Measurements from ENCODE around the gene MMP15. TPM values are rescaled to one million over a fixed set of nuclear protein-coding genes. Genes with fewer than 3 reads are reported as not detected.
"Not testable (repeated sequence)": the region's sequence is repeated elsewhere in the genome, so short reads cannot be mapped to it uniquely, and the experiment has no call there.

Gene MMP15
- total RNA-seq, 1 donor from 2014 or later, result 14.9 TPM

GRCh38 chr16:58074657-58075056 is 49.1 kb downstream of the MMP15 start:
- intact Hi-C loops (cut with DNase I), result no loop called here
- DNase-seq (ENCODE audit: low spot score in 2 of 2), result no peak
- Histone ChIP-seq H3K27ac (no peak overlapping the region), H3K9me3 (peaks cover 0 to 4% of the 10 kb centered on the region in 2 donors), H3K27me3 (no peaks in the 10 kb centered on the region), H3K36me3 (no peaks in the 10 kb centered on the region), H3K4me3 (no peak overlapping the region), H3K4me1 (no peaks in the 10 kb centered on the region)
- no peak for TF ChIP-seq CTCF (IDR thresholded peaks at IDR 0.05)

DNA sequence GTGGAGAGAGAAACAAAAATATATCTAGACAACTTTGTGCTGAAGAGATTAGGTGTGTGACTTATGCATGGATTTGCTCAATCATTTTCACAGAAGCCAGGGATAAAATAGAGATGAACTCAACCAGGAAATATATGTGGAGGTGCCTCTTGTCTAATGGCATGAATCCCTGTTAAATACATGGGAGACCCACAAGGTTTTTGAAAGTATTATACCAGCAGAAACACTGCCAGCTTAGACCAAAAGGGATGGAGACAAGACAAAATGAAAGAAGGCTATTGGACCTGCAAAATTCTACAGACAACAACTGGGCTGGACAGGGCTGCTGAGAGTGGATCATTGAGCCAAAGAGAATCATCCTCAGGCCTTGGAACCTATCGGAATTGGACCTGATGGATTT is 51.0 kb downstream of the MMP15 start:
- Histone ChIP-seq H3K27ac (no peak overlapping the region), H3K27me3 (no peaks in the 10 kb centered on the region), H3K36me3 (no peaks in the 10 kb centered on the region), H3K4me3 (no peak overlapping the region), H3K4me1 (no peaks in the 10 kb centered on the region), H3K9me3 (peaks cover 0 to 4% of the 10 kb centered on the region in 2 donors)
- intact Hi-C loops (cut with DNase I), result no loop called here
- no peak for DNase-seq (ENCODE audit: low spot score in 2 of 2)
- TF ChIP-seq CTCF (IDR thresholded peaks at IDR 0.05), result no peak

- H3K9me3 ChIP-seq, result peaks cover 0 to 4% of the 10 kb centered on the region in 2 donors
- no peak overlapping the region for H3K27ac ChIP-seq
- no peaks in the 10 kb centered on the region for H3K27me3 ChIP-seq
- no peaks in the 10 kb centered on the region for H3K4me1 ChIP-seq
- TF ChIP-seq CTCF (IDR thresholded peaks at IDR 0.05), result no peak
- intact Hi-C loops (cut with DNase I), result no loop called here
- H3K4me3 ChIP-seq, result no peak overlapping the region
- no peaks in the 10 kb centered on the region for H3K36me3 ChIP-seq
- DNase-seq (ENCODE audit: low spot score in 2 of 2), result no peak
These were observed 52.2 kb downstream of the MMP15 start for GRCh38 chr16:58077796-58078195.

GRCh38 chr16:58080657-58081056 is 55.1 kb downstream of the MMP15 start:
- H3K27ac ChIP-seq; H3K4me3 ChIP-seq; H3K9me3 ChIP-seq; H3K27me3 ChIP-seq; DNase-seq (ENCODE audit: low spot score in 2 of 2); H3K4me1 ChIP-seq; intact Hi-C loops (cut with DNase I); H3K36me3 ChIP-seq: not testable (repeated sequence)

DNA sequence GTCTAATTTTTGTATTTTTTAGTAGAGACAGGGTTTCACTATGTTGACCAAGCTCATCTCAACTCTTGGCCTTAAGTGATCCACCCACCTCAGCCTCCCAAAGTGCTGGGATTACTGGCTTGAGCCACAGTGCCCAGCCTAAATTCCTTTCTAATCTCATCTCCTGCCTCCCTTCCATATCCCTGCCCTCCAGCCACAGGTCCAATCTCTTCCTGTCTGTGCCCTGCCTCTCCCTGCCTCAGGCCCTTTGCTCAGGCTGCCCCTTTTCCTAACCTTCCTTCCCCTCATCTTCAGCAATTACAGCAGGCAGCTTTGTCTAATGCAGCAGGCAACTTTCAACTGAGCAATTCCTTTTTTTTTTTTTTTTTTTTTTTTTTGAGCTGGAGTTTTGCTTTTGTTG is 56.8 kb downstream of the MMP15 start:
- Histone ChIP-seq H3K27ac (no peak overlapping the region), H3K4me1 (no peaks in the 10 kb centered on the region), H3K9me3 (no peaks in the 10 kb centered on the region), H3K4me3 (no peak overlapping the region), H3K27me3 (no peaks in the 10 kb centered on the region), H3K36me3 (no peaks in the 10 kb centered on the region)
- no peak for TF ChIP-seq CTCF (IDR thresholded peaks at IDR 0.05)
- no peak for DNase-seq (ENCODE audit: low spot score in 2 of 2)
- intact Hi-C loops (cut with DNase I), result no loop called here

- no peak for TF ChIP-seq CTCF (IDR thresholded peaks at IDR 0.05)
- intact Hi-C loops (cut with DNase I), result no loop called here
- no peak for DNase-seq (ENCODE audit: low spot score in 2 of 2)
- no peaks in the 10 kb centered on the region for H3K4me1 ChIP-seq
- no peaks in the 10 kb centered on the region for H3K36me3 ChIP-seq
- no peak overlapping the region for H3K27ac ChIP-seq
- no peaks in the 10 kb centered on the region for H3K9me3 ChIP-seq
- H3K27me3 ChIP-seq, result no peaks in the 10 kb centered on the region
- no peak overlapping the region for H3K4me3 ChIP-seq
These were observed 59.1 kb downstream of the MMP15 start for GRCh38 chr16:58084635-58085034.

Data from ascending aorta (tissue), 2 donors.